ENCODE results near the gene KRTAP20-3.

KRTAP20-3 gene

GRCh38 chr21:30642564-30642963, at the start of gene KRTAP20-3:
Gene KRTAP20-3 (plus strand): TSS chr21:30642864.
- H3K79me2 ChIP-seq = no peaks in the 10 kb centered on the region
- no peak within 1 kb of the TSS for H3K27ac ChIP-seq
- H3K9ac ChIP-seq = no peak within 1 kb of the TSS
- no peak within 1 kb of the TSS for H2AFZ ChIP-seq
- H3K27me3 ChIP-seq (ENCODE audit: control insufficient read depth, insufficient read depth, low read length) = no peaks in the 10 kb centered on the region
- no peaks in the 10 kb centered on the region for H3K4me1 ChIP-seq
- no peaks in the 10 kb centered on the region for H3K9me3 ChIP-seq (ENCODE audit: control insufficient read depth, low read length)
- no peak within 1 kb of the TSS for H3K4me3 ChIP-seq (ENCODE audit: low read depth, low read length)
- TF ChIP-seq CTCF (IDR thresholded peaks at IDR 0.05) = no peak
- no peaks in the 10 kb centered on the region for H3K36me3 ChIP-seq (ENCODE audit: control insufficient read depth, insufficient read depth, low read length)
- no peak within 1 kb of the TSS for H3K4me2 ChIP-seq (ENCODE audit: low read length)

- H3K79me2 ChIP-seq = no peaks in the 10 kb centered on the region
- H3K27me3 ChIP-seq (ENCODE audit: control insufficient read depth, insufficient read depth, low read length) = no peaks in the 10 kb centered on the region
- no peak within 1 kb of the TSS for H3K9ac ChIP-seq
- no peak within 1 kb of the TSS for H3K4me3 ChIP-seq (ENCODE audit: low read depth, low read length)
- no peak within 1 kb of the TSS for H2AFZ ChIP-seq
- H3K4me1 ChIP-seq = no peaks in the 10 kb centered on the region
- H3K9me3 ChIP-seq (ENCODE audit: control insufficient read depth, low read length) = no peaks in the 10 kb centered on the region
- no peak within 1 kb of the TSS for H3K4me2 ChIP-seq (ENCODE audit: low read length)
- H3K36me3 ChIP-seq (ENCODE audit: control insufficient read depth, insufficient read depth, low read length) = no peaks in the 10 kb centered on the region
- TF ChIP-seq CTCF (IDR thresholded peaks at IDR 0.05) = no peak
- H3K27ac ChIP-seq = no peak within 1 kb of the TSS
Observed at GRCh38 chr21:30598802-30599201, 43.9 kb upstream of the KRTAP20-3 start, which contains the start of gene KRTAP6-2. Gene KRTAP6-2 (minus strand): TSS chr21:30598902. CDS start chr21:30598874, 28 bp downstream.

DNA sequence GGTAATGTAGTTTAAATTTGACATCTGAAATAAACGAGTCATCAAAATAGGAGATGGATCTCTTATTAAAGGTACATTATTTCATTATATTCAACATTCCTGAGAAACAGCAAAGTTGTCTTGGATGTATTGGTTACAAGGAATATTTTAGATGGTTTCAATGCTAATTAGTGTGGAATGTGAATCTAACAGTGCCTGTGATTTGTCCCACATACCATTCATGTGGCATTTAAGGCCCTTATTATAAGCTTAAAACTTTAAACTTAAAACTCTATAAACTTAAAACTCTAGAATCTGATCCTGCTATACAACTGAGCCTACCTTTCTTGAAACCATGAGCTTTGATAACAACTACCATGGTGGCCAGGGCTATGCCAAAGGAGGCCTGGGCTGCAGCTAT, 41.9 kb upstream of the KRTAP20-3 start, which contains the start of gene KRTAP22-1:
KRTAP22-1 (plus strand) TSS at position 301 of the 400 bp plus-strand sequence.
- Histone ChIP-seq H3K79me2 (no peaks in the 10 kb centered on the region), H3K4me2 (ENCODE audit: low read length) (no peak within 1 kb of the TSS), H3K4me1 (no peaks in the 10 kb centered on the region), H3K27ac (no peak within 1 kb of the TSS), H3K4me3 (ENCODE audit: low read depth, low read length) (no peak within 1 kb of the TSS), H3K36me3 (ENCODE audit: control insufficient read depth, insufficient read depth, low read length) (no peaks in the 10 kb centered on the region), H3K9ac (no peak within 1 kb of the TSS), H3K9me3 (ENCODE audit: control insufficient read depth, low read length) (no peaks in the 10 kb centered on the region), H3K27me3 (ENCODE audit: control insufficient read depth, insufficient read depth, low read length) (no peaks in the 10 kb centered on the region), H2AFZ (no peak within 1 kb of the TSS)
- TF ChIP-seq CTCF (IDR thresholded peaks at IDR 0.05) = no peak

DNA sequence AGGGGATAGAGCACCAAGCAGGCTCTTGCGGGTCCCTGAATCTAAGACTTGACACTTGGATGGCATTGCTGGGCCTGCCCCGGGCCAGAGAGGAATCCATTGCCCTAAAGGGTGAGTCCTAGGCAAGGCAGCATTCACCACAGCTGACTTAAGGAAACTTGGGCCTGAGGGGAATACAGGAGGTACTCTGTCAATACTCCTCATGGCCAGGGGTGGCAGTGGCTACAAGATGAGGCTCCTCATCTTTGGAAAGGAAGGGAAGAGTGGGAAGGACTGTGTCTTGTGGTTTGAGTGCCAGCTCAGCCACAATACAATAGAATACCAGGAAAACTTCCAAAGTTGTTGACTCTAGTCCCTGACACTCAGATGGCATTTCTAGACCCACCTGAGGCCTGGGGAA, 36.7 kb upstream of the KRTAP20-3 start:
- no peaks in the 10 kb centered on the region for H3K9me3 ChIP-seq (ENCODE audit: control insufficient read depth, low read length)
- H3K4me1 ChIP-seq = no peaks in the 10 kb centered on the region
- H3K4me2 ChIP-seq (ENCODE audit: low read length) = no peak overlapping the region
- H3K4me3 ChIP-seq (ENCODE audit: low read depth, low read length) = no peak overlapping the region
- H2AFZ ChIP-seq = no peak overlapping the region
- TF ChIP-seq CTCF (IDR thresholded peaks at IDR 0.05) = no peak
- no peaks in the 10 kb centered on the region for H3K79me2 ChIP-seq
- no peaks in the 10 kb centered on the region for H3K27me3 ChIP-seq (ENCODE audit: control insufficient read depth, insufficient read depth, low read length)
- no peaks in the 10 kb centered on the region for H3K36me3 ChIP-seq (ENCODE audit: control insufficient read depth, insufficient read depth, low read length)
- no peak overlapping the region for H3K9ac ChIP-seq
- H3K27ac ChIP-seq = no peak overlapping the region

DNA sequence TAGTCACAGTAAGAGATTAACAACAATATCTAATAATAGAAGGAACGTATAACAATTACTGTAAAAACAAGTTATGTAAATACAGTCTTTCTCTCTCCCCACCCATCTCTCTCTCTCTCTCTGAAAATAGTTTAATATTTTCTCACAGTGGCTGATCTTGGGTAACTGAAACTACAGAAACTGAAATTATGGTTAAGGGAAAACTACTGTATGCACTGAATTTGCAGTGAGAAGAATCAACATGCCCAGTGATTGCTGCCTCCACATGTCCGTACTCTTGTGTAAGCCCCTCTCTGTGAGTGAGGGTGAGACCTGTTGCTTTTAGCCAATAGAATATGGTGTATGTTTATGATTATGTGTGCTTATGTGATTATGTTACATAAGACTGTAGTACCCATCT, 30.5 kb upstream of the KRTAP20-3 start:
- Histone ChIP-seq H2AFZ (no peak overlapping the region), H3K4me1 (no peaks in the 10 kb centered on the region), H3K9ac (no peak overlapping the region), H3K4me3 (ENCODE audit: low read depth, low read length) (no peak overlapping the region), H3K36me3 (ENCODE audit: control insufficient read depth, insufficient read depth, low read length) (no peaks in the 10 kb centered on the region), H3K4me2 (ENCODE audit: low read length) (no peak overlapping the region), H3K9me3 (ENCODE audit: control insufficient read depth, low read length) (no peaks in the 10 kb centered on the region), H3K27me3 (ENCODE audit: control insufficient read depth, insufficient read depth, low read length) (no peaks in the 10 kb centered on the region), H3K79me2 (no peaks in the 10 kb centered on the region), H3K27ac (no peak overlapping the region)
- no peak for TF ChIP-seq CTCF (IDR thresholded peaks at IDR 0.05)
